ENCODE data around the gene NPIPB6. TPM values are rescaled to one million over a fixed set of nuclear protein-coding genes. Genes with fewer than 3 reads are reported as not detected.
"Not testable (repeated sequence)": the region's sequence is repeated elsewhere in the genome, so short reads cannot be mapped to it uniquely, and the experiment has no call there.

Gene NPIPB6
- total RNA-seq, 2 donors from 2014 or later, result 13.8 TPM; not detected in 1

- not testable (repeated sequence) for H3K27ac Mint-ChIP-seq; H3K4me3 Mint-ChIP-seq; ATAC-seq; H3K27me3 Mint-ChIP-seq; DNase-seq (ENCODE audit: low spot score); H3K36me3 Mint-ChIP-seq; H3K9me3 Mint-ChIP-seq; H3K4me1 Mint-ChIP-seq (ENCODE audit: low read depth in 2 of 2)
These were observed 27.6 kb downstream of the NPIPB6 start for GRCh38 chr16:28335678-28336077.

- ATAC-seq; H3K36me3 Mint-ChIP-seq; H3K27ac Mint-ChIP-seq; H3K9me3 Mint-ChIP-seq; H3K27me3 Mint-ChIP-seq; H3K4me3 Mint-ChIP-seq; H3K4me1 Mint-ChIP-seq (ENCODE audit: low read depth in 2 of 2): not testable (repeated sequence)
- DNase-seq (ENCODE audit: low spot score), result peak; percentile 49
These were observed 30.7 kb downstream of the NPIPB6 start for GRCh38 chr16:28332632-28333031.

- H3K27me3 Mint-ChIP-seq; H3K9me3 Mint-ChIP-seq; H3K4me3 Mint-ChIP-seq; H3K4me1 Mint-ChIP-seq (ENCODE audit: low read depth in 2 of 2); H3K36me3 Mint-ChIP-seq; H3K27ac Mint-ChIP-seq: not testable (repeated sequence)
- ATAC-seq (peak in 1 of 2 donors; percentile 28), DNase-seq (ENCODE audit: low spot score) (peak; percentile 8)
These were observed 32.3 kb downstream of the NPIPB6 start for GRCh38 chr16:28330981-28331380.

- H3K9me3 Mint-ChIP-seq; H3K27ac Mint-ChIP-seq; H3K4me3 Mint-ChIP-seq; H3K36me3 Mint-ChIP-seq; H3K27me3 Mint-ChIP-seq; ATAC-seq; H3K4me1 Mint-ChIP-seq (ENCODE audit: low read depth in 2 of 2): not testable (repeated sequence)
- DNase-seq (ENCODE audit: low spot score), result peak; percentile 26
These were observed 33.1 kb downstream of the NPIPB6 start for GRCh38 chr16:28330232-28330631.

- H3K36me3 Mint-ChIP-seq, result no peaks in the 10 kb centered on the region
- DNase-seq (ENCODE audit: low spot score) (peak; percentile 62), ATAC-seq (peak; percentile 74 to 76)
- H3K27me3 Mint-ChIP-seq, result no peaks in the 10 kb centered on the region
- peaks cover 6% of the 10 kb centered on the region in 2 donors for H3K4me1 Mint-ChIP-seq (ENCODE audit: low read depth in 2 of 2)
- H3K4me3 Mint-ChIP-seq, result no peak overlapping the region
- no peaks in the 10 kb centered on the region for H3K9me3 Mint-ChIP-seq
- H3K27ac Mint-ChIP-seq, result no peak overlapping the region
These were observed 36.3 kb downstream of the NPIPB6 start for GRCh38 chr16:28326881-28327610.

- peak overlapping the region in 1 of 2 donors; percentile 51 for H3K27ac Mint-ChIP-seq
- no peaks in the 10 kb centered on the region for H3K9me3 Mint-ChIP-seq
- H3K4me1 Mint-ChIP-seq (ENCODE audit: low read depth in 2 of 2), result peaks cover 6% of the 10 kb centered on the region in 2 donors
- H3K36me3 Mint-ChIP-seq, result no peaks in the 10 kb centered on the region
- no peak for DNase-seq (ENCODE audit: low spot score)
- no peak for ATAC-seq
- H3K4me3 Mint-ChIP-seq, result no peak overlapping the region
- no peaks in the 10 kb centered on the region for H3K27me3 Mint-ChIP-seq
These were observed 38.4 kb downstream of the NPIPB6 start for GRCh38 chr16:28324887-28325279.

GRCh38 chr16:28324235-28324886, 38.9 kb downstream of the NPIPB6 start:
- ATAC-seq (no peak), DNase-seq (ENCODE audit: low spot score) (peak; percentile 6)
- Mint-ChIP-seq H3K27me3 (no peaks in the 10 kb centered on the region), H3K27ac (no peak overlapping the region), H3K36me3 (no peaks in the 10 kb centered on the region), H3K9me3 (no peaks in the 10 kb centered on the region), H3K4me1 (ENCODE audit: low read depth in 2 of 2) (peaks cover 6 to 7% of the 10 kb centered on the region in 2 donors), H3K4me3 (no peak overlapping the region)

GRCh38 chr16:28321700-28322411, 41.5 kb downstream of the NPIPB6 start:
- Mint-ChIP-seq H3K9me3 (no peaks in the 10 kb centered on the region), H3K27me3 (no peaks in the 10 kb centered on the region), H3K4me1 (ENCODE audit: low read depth in 2 of 2) (peaks cover 6 to 16% of the 10 kb centered on the region in 2 donors), H3K4me3 (no peak overlapping the region), H3K36me3 (no peaks in the 10 kb centered on the region), H3K27ac (no peak overlapping the region)
- peak; percentile 63 for DNase-seq (ENCODE audit: low spot score)
- ATAC-seq, result peak; percentile 43 to 63

GRCh38 chr16:28320741-28321140, 42.6 kb downstream of the NPIPB6 start:
- Mint-ChIP-seq H3K4me1 (ENCODE audit: low read depth in 2 of 2) (peaks cover 4 to 21% of the 10 kb centered on the region in 2 donors), H3K9me3 (no peaks in the 10 kb centered on the region), H3K27me3 (no peaks in the 10 kb centered on the region), H3K27ac (no peak overlapping the region), H3K36me3 (no peaks in the 10 kb centered on the region), H3K4me3 (no peak overlapping the region)
- ATAC-seq (no peak), DNase-seq (ENCODE audit: low spot score) (peak; percentile 44)

- no peak for ATAC-seq
These were observed 43.2 kb downstream of the NPIPB6 start for GRCh38 chr16:28320023-28320561.

GRCh38 chr16:28319476-28320022, 43.8 kb downstream of the NPIPB6 start:
- no peak for ATAC-seq
- H3K36me3 Mint-ChIP-seq, result no peaks in the 10 kb centered on the region
- H3K4me1 Mint-ChIP-seq (ENCODE audit: low read depth in 2 of 2), result peaks cover 13 to 29% of the 10 kb centered on the region in 2 donors
- no peak overlapping the region for H3K4me3 Mint-ChIP-seq
- H3K9me3 Mint-ChIP-seq, result no peaks in the 10 kb centered on the region
- no peak overlapping the region for H3K27ac Mint-ChIP-seq
- DNase-seq (ENCODE audit: low spot score), result peak; percentile 59
- no peaks in the 10 kb centered on the region for H3K27me3 Mint-ChIP-seq

More at GRCh38 chr16:28320023-28320561, 43.2 kb downstream of the NPIPB6 start:
- Mint-ChIP-seq H3K9me3 (no peaks in the 10 kb centered on the region), H3K27ac (no peak overlapping the region), H3K4me3 (no peak overlapping the region), H3K27me3 (no peaks in the 10 kb centered on the region), H3K4me1 (ENCODE audit: low read depth in 2 of 2) (peaks cover 8 to 24% of the 10 kb centered on the region in 2 donors), H3K36me3 (no peaks in the 10 kb centered on the region)
- DNase-seq (ENCODE audit: low spot score), result peak; percentile 60

- no peak overlapping the region for H3K4me3 Mint-ChIP-seq
- H3K4me1 Mint-ChIP-seq (ENCODE audit: low read depth in 2 of 2), result peaks cover 15 to 36% of the 10 kb centered on the region in 2 donors
- H3K9me3 Mint-ChIP-seq, result no peaks in the 10 kb centered on the region
- no peak overlapping the region for H3K27ac Mint-ChIP-seq
- ATAC-seq, result no peak
- DNase-seq (ENCODE audit: low spot score), result peak; percentile 13
- H3K36me3 Mint-ChIP-seq, result no peaks in the 10 kb centered on the region
- H3K27me3 Mint-ChIP-seq, result no peaks in the 10 kb centered on the region
These were observed 45.1 kb downstream of the NPIPB6 start for GRCh38 chr16:28318042-28318744.

All from natural killer cell treated with Interleukin-12 subunit alpha and Interleukin-12 subunit beta and Interleukin-15 and Interleukin-18, amount 100 ng/mL, for 72 hours (primary cell).